Measurements from ENCODE around the gene PTPN3. TPM values are rescaled to one million over a fixed set of nuclear protein-coding genes. Genes with fewer than 3 reads are reported as not detected.

Gene PTPN3
- total and polyA plus RNA-seq, 10 of the 15 experiments (the other 5 are each of a cell fraction or from before 2014, with no cell fraction given): 0.18 to 1.3 (median 0.39) TPM

DNA sequence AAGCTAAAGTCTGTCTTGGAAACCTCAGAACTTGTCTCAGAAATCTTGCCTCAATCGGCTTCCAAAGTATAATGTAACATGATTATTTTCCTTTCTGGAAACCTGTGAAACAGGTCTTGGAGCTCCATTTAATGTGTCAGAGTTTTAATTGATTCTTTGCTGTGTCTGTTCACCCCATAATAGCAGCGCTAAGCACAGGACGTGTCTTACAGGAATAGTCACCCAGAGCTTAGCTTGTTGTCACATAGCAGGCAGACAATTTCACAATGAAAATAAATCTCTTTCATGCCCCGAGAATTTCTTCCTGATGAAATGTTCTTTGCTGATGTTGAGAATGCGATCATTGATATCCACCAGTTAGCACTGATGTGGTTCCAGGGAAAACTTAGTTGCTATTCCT lies 40.2 kb upstream of the PTPN3 start (continued):
- TF ChIP-seq, protein P1, sequence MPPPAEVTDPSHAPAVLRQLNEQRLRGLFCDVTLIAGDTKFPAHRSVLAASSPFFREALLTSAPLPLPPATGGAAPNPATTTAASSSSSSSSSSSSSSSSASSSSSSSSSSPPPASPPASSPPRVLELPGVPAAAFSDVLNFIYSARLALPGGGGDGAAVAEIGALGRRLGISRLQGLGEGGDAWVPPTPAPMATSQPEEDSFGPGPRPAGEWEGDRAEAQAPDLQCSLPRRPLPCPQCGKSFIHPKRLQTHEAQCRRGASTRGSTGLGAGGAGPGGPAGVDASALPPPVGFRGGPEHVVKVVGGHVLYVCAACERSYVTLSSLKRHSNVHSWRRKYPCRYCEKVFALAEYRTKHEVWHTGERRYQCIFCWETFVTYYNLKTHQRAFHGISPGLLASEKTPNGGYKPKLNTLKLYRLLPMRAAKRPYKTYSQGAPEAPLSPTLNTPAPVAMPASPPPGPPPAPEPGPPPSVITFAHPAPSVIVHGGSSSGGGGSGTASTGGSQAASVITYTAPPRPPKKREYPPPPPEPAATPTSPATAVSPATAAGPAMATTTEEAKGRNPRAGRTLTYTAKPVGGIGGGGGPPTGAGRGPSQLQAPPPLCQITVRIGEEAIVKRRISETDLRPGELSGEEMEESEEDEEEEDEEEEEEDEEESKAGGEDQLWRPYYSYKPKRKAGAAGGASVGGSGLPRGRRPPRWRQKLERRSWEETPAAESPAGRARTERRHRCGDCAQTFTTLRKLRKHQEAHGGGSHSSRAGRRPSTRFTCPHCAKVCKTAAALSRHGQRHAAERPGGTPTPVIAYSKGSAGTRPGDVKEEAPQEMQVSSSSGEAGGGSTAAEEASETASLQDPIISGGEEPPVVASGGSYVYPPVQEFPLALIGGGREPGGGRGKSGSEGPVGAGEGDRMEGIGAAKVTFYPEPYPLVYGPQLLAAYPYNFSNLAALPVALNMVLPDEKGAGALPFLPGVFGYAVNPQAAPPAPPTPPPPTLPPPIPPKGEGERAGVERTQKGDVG (CRISPR knock-in tag; IDR thresholded peaks at IDR 0.05): no peak
- TF ChIP-seq CBX3 (IDR thresholded peaks at IDR 0.05; ENCODE audit: borderline replicate concordance, low read depth) (no peak), TBL1XR1 (IDR thresholded peaks at IDR 0.05; ENCODE audit: low read depth, low read length) (no peak), WRNIP1 (IDR thresholded peaks at IDR 0.05; ENCODE audit: borderline replicate concordance, low read depth, low read length) (no peak), ASH2L (IDR thresholded peaks at IDR 0.05; ENCODE audit: borderline replicate concordance, low read depth) (no peak), HDGF (IDR thresholded peaks at IDR 0.05) (no peak), BACH1 (IDR thresholded peaks at IDR 0.05; ENCODE audit: borderline replicate concordance) (no peak), CBFB (IDR thresholded peaks at IDR 0.05; ENCODE audit: low read depth) (no peak), CBX5 (IDR thresholded peaks at IDR 0.05; ENCODE audit: low read depth) (no peak)
- TF ChIP-seq, protein P2, sequence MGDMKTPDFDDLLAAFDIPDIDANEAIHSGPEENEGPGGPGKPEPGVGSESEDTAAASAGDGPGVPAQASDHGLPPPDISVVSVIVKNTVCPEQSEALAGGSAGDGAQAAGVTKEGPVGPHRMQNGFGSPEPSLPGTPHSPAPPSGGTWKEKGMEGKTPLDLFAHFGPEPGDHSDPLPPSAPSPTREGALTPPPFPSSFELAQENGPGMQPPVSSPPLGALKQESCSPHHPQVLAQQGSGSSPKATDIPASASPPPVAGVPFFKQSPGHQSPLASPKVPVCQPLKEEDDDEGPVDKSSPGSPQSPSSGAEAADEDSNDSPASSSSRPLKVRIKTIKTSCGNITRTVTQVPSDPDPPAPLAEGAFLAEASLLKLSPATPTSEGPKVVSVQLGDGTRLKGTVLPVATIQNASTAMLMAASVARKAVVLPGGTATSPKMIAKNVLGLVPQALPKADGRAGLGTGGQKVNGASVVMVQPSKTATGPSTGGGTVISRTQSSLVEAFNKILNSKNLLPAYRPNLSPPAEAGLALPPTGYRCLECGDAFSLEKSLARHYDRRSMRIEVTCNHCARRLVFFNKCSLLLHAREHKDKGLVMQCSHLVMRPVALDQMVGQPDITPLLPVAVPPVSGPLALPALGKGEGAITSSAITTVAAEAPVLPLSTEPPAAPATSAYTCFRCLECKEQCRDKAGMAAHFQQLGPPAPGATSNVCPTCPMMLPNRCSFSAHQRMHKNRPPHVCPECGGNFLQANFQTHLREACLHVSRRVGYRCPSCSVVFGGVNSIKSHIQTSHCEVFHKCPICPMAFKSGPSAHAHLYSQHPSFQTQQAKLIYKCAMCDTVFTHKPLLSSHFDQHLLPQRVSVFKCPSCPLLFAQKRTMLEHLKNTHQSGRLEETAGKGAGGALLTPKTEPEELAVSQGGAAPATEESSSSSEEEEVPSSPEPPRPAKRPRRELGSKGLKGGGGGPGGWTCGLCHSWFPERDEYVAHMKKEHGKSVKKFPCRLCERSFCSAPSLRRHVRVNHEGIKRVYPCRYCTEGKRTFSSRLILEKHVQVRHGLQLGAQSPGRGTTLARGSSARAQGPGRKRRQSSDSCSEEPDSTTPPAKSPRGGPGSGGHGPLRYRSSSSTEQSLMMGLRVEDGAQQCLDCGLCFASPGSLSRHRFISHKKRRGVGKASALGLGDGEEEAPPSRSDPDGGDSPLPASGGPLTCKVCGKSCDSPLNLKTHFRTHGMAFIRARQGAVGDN (IDR thresholded peaks at IDR 0.05): no peak

All from GM12878 (cell line).